H1 (cell line): Measurements from ENCODE around the gene UFM1. TPM values are rescaled to one million over a fixed set of nuclear protein-coding genes. Genes with fewer than 3 reads are reported as not detected.

Experiments used
- CTCF ChIA-PET: fragments of 300-600 bp; sonication (Branson Sonifier 250); formaldehyde crosslinking; loops from one replicate; lab custom pipeline; 2021; ENCODE audit not compliant: partially characterized antibody; lab: Charles Lee
- POLR2A ChIA-PET: fragments of 300-600 bp; sonication (Branson Sonifier 250); formaldehyde crosslinking; loops from one replicate; lab custom pipeline; 2021; ENCODE audit warnings: inconsistent platforms; ENCODE audit not compliant: partially characterized antibody; lab: Charles Lee
- DNase-seq, 2 experiments: peaks; one replicate each; pipeline versions ENCODE4 v3.0.0 to v3.0.0-alpha.2; 2010 to 2022; ENCODE audit warnings: low spot score in 2 of 2, low read depth in 1 of 2, mixed read lengths in 1 of 2
- FAIRE-seq: peaks from 2 replicates; lab custom pipeline; 2011; peaks lifted over from hg19 to GRCh38; lab: Jason Lieb, UNC
- H2AFZ ChIP-seq: 2 replicates; pipeline ENCODE4 v1.8.1; 2012; ENCODE audit warnings: low read length, inconsistent platforms
- H2AK5ac ChIP-seq: 2 replicates; pipeline ENCODE4 v1.6.1; 2013; ENCODE audit warnings: low read depth, low read length
- H2BK120ac ChIP-seq: replicated peaks from 2 replicates; pipeline ENCODE3; 2013; ENCODE audit warnings: low read depth, low read length, inconsistent platforms
- H2BK12ac ChIP-seq: 2 replicates; pipeline ENCODE4 v1.6.1; 2013; ENCODE audit warnings: low read depth, low read length
- H2BK15ac ChIP-seq: 2 replicates; pipeline ENCODE4 v1.6.1; 2013; ENCODE audit warnings: low read length
- H2BK20ac ChIP-seq: 2 replicates; pipeline ENCODE4 v1.6.1; 2013; ENCODE audit warnings: low read length
- H2BK5ac ChIP-seq: 2 replicates; pipeline ENCODE4 v1.6.1; 2013; ENCODE audit warnings: low read depth, low read length
- H3K14ac ChIP-seq: 2 replicates; pipeline ENCODE4 v1.6.1; 2013; ENCODE audit warnings: inconsistent platforms; ENCODE audit not compliant: insufficient read length
- H3K18ac ChIP-seq: 2 replicates; pipeline ENCODE4 v1.6.1; 2013; ENCODE audit warnings: low read length; ENCODE audit errors: extremely low read depth
- H3K23ac ChIP-seq: 2 replicates; pipeline ENCODE4 v1.6.1; 2013; ENCODE audit warnings: inconsistent platforms; ENCODE audit not compliant: insufficient read length
- H3K23me2 ChIP-seq: 2 replicates; pipeline ENCODE4 v1.6.1; 2013; ENCODE audit warnings: low read depth, low read length
- H3K27ac ChIP-seq: 2 replicates; pipeline ENCODE4 v1.6.1; 2011; ENCODE audit warnings: low read depth, low read length, inconsistent platforms
- H3K27me3 ChIP-seq, 4 experiments: replicated peaks in 1 of 4; 1 replicate in 1 of 4; 2 replicates in 3 of 4; pipeline versions ENCODE4 v1.6.1 to v1.8.1; 2011 to 2013; ENCODE audit warnings: low read length in 3 of 4, mild to moderate bottlenecking in 3 of 4, inconsistent platforms in 2 of 4, mixed read lengths in 2 of 4, moderate library complexity in 1 of 4; ENCODE audit not compliant: control insufficient read depth in 3 of 4, insufficient read depth in 3 of 4; ENCODE audit errors: extremely low read depth in 1 of 4
- H3K36me3 ChIP-seq, 4 experiments: 2 replicates each; pipeline versions ENCODE4 v1.6.1 to v1.8.1; 2011 to 2013; ENCODE audit warnings: mild to moderate bottlenecking in 4 of 4, low read length in 3 of 4, moderate library complexity in 2 of 4, control low read depth in 1 of 4, inconsistent platforms in 1 of 4; ENCODE audit not compliant: insufficient read depth in 4 of 4, control insufficient read depth in 2 of 4
- H3K4ac ChIP-seq: replicated peaks from 2 replicates; pipeline ENCODE3; 2013; ENCODE audit warnings: low read length, low read depth, mixed read lengths, inconsistent platforms; ENCODE audit not compliant: insufficient read length
- H3K4me1 ChIP-seq, 4 experiments: replicated peaks in 1 of 4; 1 replicate in 1 of 4; 2 replicates in 3 of 4; pipeline versions ENCODE4 v1.6.1 to v1.8.1; 2011 to 2013; ENCODE audit warnings: low read length in 3 of 4, inconsistent platforms in 2 of 4, mixed read lengths in 1 of 4; ENCODE audit not compliant: insufficient read depth in 4 of 4, control insufficient read depth in 3 of 4
- H3K4me2 ChIP-seq, 2 experiments: 2 replicates each; pipeline versions ENCODE4 v1.6.1 to v1.8.1; 2011 to 2013; ENCODE audit warnings: low read depth in 2 of 2, low read length in 2 of 2, control low read depth in 1 of 2, inconsistent platforms in 1 of 2, mild to moderate bottlenecking in 1 of 2; ENCODE audit not compliant: insufficient read depth in 1 of 2
- H3K4me3 ChIP-seq, 4 experiments: fragments of 200-600, 300-600 bp in 1 of 4; sonication (generic), shearing (Covaris generic), sonication (Bioruptor Twin) in 1 of 4; 2 replicates each; pipeline versions ENCODE4 v1.5.1 to v1.8.1; 2011 to 2016; ENCODE audit warnings: low read length in 4 of 4, low read depth in 3 of 4, control low read depth in 2 of 4, inconsistent platforms in 2 of 4, mild to moderate bottlenecking in 2 of 4, mixed read lengths in 1 of 4, moderate library complexity in 1 of 4; ENCODE audit not compliant: insufficient read depth in 2 of 4; ENCODE audit errors: extremely low read depth in 1 of 4
- H3K56ac ChIP-seq: replicated peaks from 2 replicates; pipeline ENCODE3; 2013; ENCODE audit warnings: low read depth, mild to moderate bottlenecking, mixed read lengths, low read length, inconsistent platforms; ENCODE audit not compliant: insufficient read length
- H3K79me1 ChIP-seq: 2 replicates; pipeline ENCODE4 v1.6.1; 2013; ENCODE audit warnings: low read depth, low read length, control low read depth
- H3K79me2 ChIP-seq, 2 experiments: 2 replicates each; pipeline versions ENCODE4 v1.6.1 to v1.8.1; 2012 to 2013; ENCODE audit warnings: low read length in 2 of 2, mild to moderate bottlenecking in 2 of 2, inconsistent platforms in 1 of 2; ENCODE audit not compliant: insufficient read depth in 2 of 2, control insufficient read depth in 1 of 2
- H3K9ac ChIP-seq, 4 experiments: replicated peaks in 1 of 4; 1 replicate in 1 of 4; 2 replicates in 3 of 4; pipeline versions ENCODE4 v1.6.1 to v1.8.1; 2011 to 2013; ENCODE audit warnings: low read depth in 3 of 4, low read length in 3 of 4, control low read depth in 2 of 4, mild to moderate bottlenecking in 2 of 4, moderate library complexity in 2 of 4, inconsistent platforms in 1 of 4; ENCODE audit errors: extremely low read depth in 1 of 4
- H3K9me3 ChIP-seq, 2 experiments: 2 replicates each; pipeline versions ENCODE4 v1.6.1 to v1.8.1; 2012 to 2013; ENCODE audit warnings: mild to moderate bottlenecking in 2 of 2, moderate library complexity in 2 of 2, control low read depth in 1 of 2, inconsistent platforms in 1 of 2, low read depth in 1 of 2, low read length in 1 of 2, mixed read lengths in 1 of 2; ENCODE audit not compliant: insufficient read depth in 2 of 2
- H4K20me1 ChIP-seq, 2 experiments: replicated peaks in 1 of 2; 2 replicates each; pipeline versions ENCODE3 to v1.8.1; 2011 to 2013; ENCODE audit warnings: inconsistent platforms in 2 of 2, low read length in 2 of 2, mild to moderate bottlenecking in 1 of 2; ENCODE audit not compliant: insufficient read depth in 2 of 2, control insufficient read depth in 1 of 2
- H4K5ac ChIP-seq: 2 replicates; pipeline ENCODE4 v1.6.1; 2013; ENCODE audit warnings: low read length, low read depth, mixed read lengths, inconsistent platforms; ENCODE audit not compliant: insufficient read length
- H4K8ac ChIP-seq: 2 replicates; pipeline ENCODE4 v1.8.0; 2013; ENCODE audit warnings: mild to moderate bottlenecking, moderate library complexity, low read length, inconsistent platforms; ENCODE audit not compliant: insufficient read depth; ENCODE audit errors: extremely low read depth
- H4K91ac ChIP-seq: replicated peaks from 2 replicates; pipeline ENCODE3; 2013; ENCODE audit warnings: low read length, mixed read lengths, inconsistent platforms; ENCODE audit not compliant: insufficient read length
- ASH2L ChIP-seq: fragments of 200-600, 300-600 bp; sonication (generic); IDR thresholded peaks from one replicate; pipeline ENCODE4 v1.7.1; 2017; ENCODE audit warnings: low read length
- BRCA1 ChIP-seq: IDR thresholded peaks from 2 replicates; pipeline ENCODE4 v1.6.1; 2012; ENCODE audit warnings: low read depth, low read length, improper control_type of control experiment
- CHD2 ChIP-seq: IDR thresholded peaks from 2 replicates; pipeline ENCODE4 v1.6.1; 2012; ENCODE audit warnings: low read length, improper control_type of control experiment
- CTCF ChIP-seq, 3 experiments: IDR thresholded peaks; 1 replicate in 2 of 3; 2 replicates in 1 of 3; pipeline versions ENCODE4 v1.5.1 to v1.6.1; 2011; ENCODE audit warnings: low read length in 3 of 3, mild to moderate bottlenecking in 3 of 3, inconsistent platforms in 2 of 3, low read depth in 1 of 3, moderate library complexity in 1 of 3; ENCODE audit not compliant: insufficient read depth in 1 of 3; ENCODE audit errors: control extremely low read depth in 1 of 3
- EP300 ChIP-seq, 2 experiments: IDR thresholded peaks; 1 replicate in 1 of 2; 2 replicates in 1 of 2; pipeline ENCODE4 v1.6.1; 2011 to 2012; ENCODE audit warnings: low read depth in 2 of 2, low read length in 2 of 2, mild to moderate bottlenecking in 2 of 2, borderline replicate concordance in 1 of 2, inconsistent platforms in 1 of 2, moderate library complexity in 1 of 2
- KDM4A ChIP-seq: IDR thresholded peaks from one replicate; pipeline ENCODE4 v1.7.1; 2012; ENCODE audit warnings: low read depth, mild to moderate bottlenecking, moderate library complexity, low read length, inconsistent platforms; ENCODE audit not compliant: severe bottlenecking
- NANOG ChIP-seq: IDR thresholded peaks from 2 replicates; pipeline ENCODE4 v1.6.1; 2011; ENCODE audit warnings: low read length, low read depth, mild to moderate bottlenecking, inconsistent platforms; ENCODE audit not compliant: insufficient read depth, poor library complexity, severe bottlenecking
- NRF1 ChIP-seq: IDR thresholded peaks from 2 replicates; pipeline ENCODE4 v1.6.1; 2011; ENCODE audit warnings: mild to moderate bottlenecking, low read depth, low read length, improper control_type of control experiment
- POLR2AphosphoS5 ChIP-seq: IDR thresholded peaks from 2 replicates; pipeline ENCODE4 v1.6.1; 2011; ENCODE audit warnings: low read depth, low read length
- RBBP5 ChIP-seq: IDR thresholded peaks from 2 replicates; pipeline ENCODE4 v1.7.1; 2012; ENCODE audit warnings: low read depth, mild to moderate bottlenecking, inconsistent platforms, low read length, moderate library complexity, borderline replicate concordance
- SP2 ChIP-seq: IDR thresholded peaks from 2 replicates; pipeline ENCODE4 v1.6.1; 2012; ENCODE audit warnings: mild to moderate bottlenecking, low read length, inconsistent platforms
- TAF1 ChIP-seq: IDR thresholded peaks from 2 replicates; pipeline ENCODE4 v1.6.1; 2011; ENCODE audit warnings: mild to moderate bottlenecking, low read depth, low read length
- ZNF274 ChIP-seq: IDR thresholded peaks from 2 replicates; pipeline ENCODE4 v1.7.0; 2012; ENCODE audit warnings: low read length, borderline replicate concordance; ENCODE audit errors: extremely low read depth
- WGBS, 2 experiments: shearing (Covaris generic) in 1 of 2; methylation state at CpG; one replicate each; pipeline versions ENCODE4 v1.1.6 to v1.1.7; 2013 to 2015; ENCODE audit warnings: low lambda C conversion rate in 2 of 2, mixed read lengths in 2 of 2, inconsistent platforms in 1 of 2, low coverage in 1 of 2, missing lambda C conversion rate in 1 of 2; ENCODE audit not compliant: insufficient replicate concordance in 2 of 2, insufficient coverage in 1 of 2, insufficient read length in 1 of 2; ENCODE audit errors: extremely low coverage in 1 of 2, missing lambda C conversion rate in 1 of 2; 5-methylcytosine and 5-hydroxymethylcytosine counted together
- polyA plus RNA-seq, 7 experiments: library from polyadenylated mRNA; depleted of rRNA in 3 of 7; stranded (reverse) in 5 of 7; unstranded in 2 of 7; fragments of >200 nt in 5 of 7; fragments of 200-250 nt in 2 of 7; gene quantifications; 1 replicate in 5 of 7; 2 replicates in 1 of 7; 4 replicates in 1 of 7; pipeline versions ENCODE4 v1.2.1 to v1.2.3, GENCODE V29; 2011 to 2013; ENCODE audit warnings: missing spikeins in 2 of 7, mixed read lengths in 2 of 7
- total RNA-seq: library from RNA; stranded (reverse); fragmentation: NEBNext Ultra II Directional; extraction: Animal tissue kit (Norgen Biotek cat#: 25700); gene quantifications from 2 replicates; pipeline ENCODE4 v1.2.1, GENCODE V29; 2021

UFM1 gene
- total and polyA plus RNA-seq, 2 of the 8 experiments (the other 6 are each of a cell fraction or from before 2014, with no cell fraction given): 16.0 to 34.3 TPM

GRCh38 chr13:38369058-38369457, 19.4 kb downstream of the UFM1 start:
- WGBS, 2 experiments: 89% methylated on average over 1 of the region's 1 CpG; no CpG with 5 or more reads in 1 of the 2 experiments
- TF ChIP-seq SP2 (no peak), CHD2 (no peak), TAF1 (no peak), EP300 (IDR thresholded peaks at IDR 0.05; ENCODE audit: borderline replicate concordance in 1 of 2, low read depth in 2 of 2, low read length in 2 of 2) (no peak), BRCA1 (no peak), NRF1 (no peak), KDM4A (no peak), RBBP5 (no peak), POLR2AphosphoS5 (no peak), NANOG (no peak), CTCF (IDR thresholded peaks at IDR 0.05; ENCODE audit: control extremely low read depth in 1 of 3, insufficient read depth in 1 of 3, low read depth in 1 of 3, low read length in 3 of 3) (no peak), ASH2L (no peak), ZNF274 (no peak)

More at GRCh38 chr13:38369058-38369457, 19.4 kb downstream of the UFM1 start:
- CTCF ChIA-PET: no interaction called here
- no peak overlapping the region for H2BK120ac ChIP-seq
- no peak overlapping the region for H3K14ac ChIP-seq
- H3K4me2 ChIP-seq: no peak overlapping the region
- no peaks in the 10 kb centered on the region for H3K23me2 ChIP-seq
- no peak overlapping the region for H3K4ac ChIP-seq
- no peak overlapping the region for H4K5ac ChIP-seq
- no peaks in the 10 kb centered on the region for H3K4me1 ChIP-seq
- H2BK15ac ChIP-seq: no peak overlapping the region
- DNase-seq (no peak), FAIRE-seq (no peak)
- H3K56ac ChIP-seq: no peak overlapping the region
- H2AK5ac ChIP-seq: no peak overlapping the region
- no peaks in the 10 kb centered on the region for H3K27me3 ChIP-seq
- POLR2A ChIA-PET: no interaction called here
- no peaks in the 10 kb centered on the region for H3K79me1 ChIP-seq
- no peak overlapping the region for H3K27ac ChIP-seq
- no peaks in the 10 kb centered on the region for H4K20me1 ChIP-seq
- no peak overlapping the region for H4K91ac ChIP-seq
- no peak overlapping the region for H3K9ac ChIP-seq
- no peaks in the 10 kb centered on the region for H3K36me3 ChIP-seq
- no peak overlapping the region for H2AFZ ChIP-seq
- 0 out of 4 replicates have a peak, but pooled peaks cover 0 to 4% of the 10 kb centered on the region in 2 experiments for H3K9me3 ChIP-seq
- H4K8ac ChIP-seq: no peak overlapping the region
- no peak overlapping the region for H3K4me3 ChIP-seq
- H2BK20ac ChIP-seq: no peak overlapping the region
- H2BK12ac ChIP-seq: no peak overlapping the region
- H3K79me2 ChIP-seq: no peaks in the 10 kb centered on the region
- no peak overlapping the region for H3K23ac ChIP-seq
- no peak overlapping the region for H3K18ac ChIP-seq
- no peak overlapping the region for H2BK5ac ChIP-seq
